Left kidney (tissue), 2 donors: ENCODE data around the gene AMMECR1. TPM values are rescaled to one million over a fixed set of nuclear protein-coding genes. Genes with fewer than 3 reads are reported as not detected.
"Not testable (repeated sequence)": the region's sequence is repeated elsewhere in the genome, so short reads cannot be mapped to it uniquely, and the experiment has no call there.

Experiments
- DNase-seq: peaks from one replicate; pipeline ENCODE4 v3.0.0-alpha.2; 2013
- polyA plus RNA-seq: library from polyadenylated mRNA; unstranded; fragments of 120-200 nt; gene quantifications from one replicate; pipeline ENCODE4 v1.2.1, GENCODE V29; 2013; ENCODE audit not compliant: insufficient read length

Gene AMMECR1
- polyA plus RNA-seq, 1 donor, result 21.0 TPM

- no peak for DNase-seq
These were observed 146.4 kb downstream of the AMMECR1 start for GRCh38 chrX:110171442-110171841.

- DNase-seq, result no peak
These were observed 147.9 kb downstream of the AMMECR1 start for GRCh38 chrX:110170029-110170428.

GRCh38 chrX:110168585-110168984, 149.3 kb downstream of the AMMECR1 start:
- DNase-seq, result no peak

- DNase-seq, result no peak
These were observed 149.9 kb downstream of the AMMECR1 start for GRCh38 chrX:110167952-110168451.

GRCh38 chrX:110163488-110163887, 154.4 kb downstream of the AMMECR1 start:
- DNase-seq, result no peak

- DNase-seq, result no peak
These were observed 155.0 kb downstream of the AMMECR1 start for GRCh38 chrX:110162867-110163266.

GRCh38 chrX:110162131-110162530, 155.8 kb downstream of the AMMECR1 start:
- no peak for DNase-seq

- no peak for DNase-seq
These were observed 156.6 kb downstream of the AMMECR1 start for GRCh38 chrX:110161361-110161686.

- no peak for DNase-seq
These were observed 158.0 kb downstream of the AMMECR1 start for GRCh38 chrX:110159865-110160264.

- no peak for DNase-seq
These were observed 158.7 kb downstream of the AMMECR1 start for GRCh38 chrX:110159235-110159634.

GRCh38 chrX:110157444-110157843, 160.4 kb downstream of the AMMECR1 start:
- DNase-seq, result no peak

GRCh38 chrX:110156167-110156754, 161.6 kb downstream of the AMMECR1 start:
- no peak for DNase-seq

GRCh38 chrX:110155759-110156158, 162.1 kb downstream of the AMMECR1 start:
- no peak for DNase-seq

GRCh38 chrX:110154328-110154727, 163.6 kb downstream of the AMMECR1 start:
- not testable (repeated sequence) for DNase-seq

GRCh38 chrX:110153896-110154295, 164.0 kb downstream of the AMMECR1 start:
- no peak for DNase-seq

GRCh38 chrX:110153244-110153643, 164.6 kb downstream of the AMMECR1 start:
- DNase-seq, result no peak

GRCh38 chrX:110146521-110146920, 171.4 kb downstream of the AMMECR1 start:
- peak; percentile 63 for DNase-seq

- no peak for DNase-seq
These were observed 172.0 kb downstream of the AMMECR1 start for GRCh38 chrX:110145854-110146253.

GRCh38 chrX:110145311-110145710, 172.6 kb downstream of the AMMECR1 start:
- no peak for DNase-seq

Other genes with a start within 250 kb of the AMMECR1 start
- gene RTL9, start 40.8 kb upstream of the AMMECR1 start, polyA plus RNA-seq, result 0.22 TPM